HG02943 (cell line): ENCODE results near the gene CCDC78.

Experiments
- ATAC-seq: cut with Tn5 transposase; IDR thresholded peaks from one replicate; pipeline ENCODE4 v1.9.1; 2021; ENCODE audit warnings: mild to moderate bottlenecking, low read depth, moderate library complexity; ENCODE audit not compliant: unreplicated experiment

CCDC78 gene

DNA sequence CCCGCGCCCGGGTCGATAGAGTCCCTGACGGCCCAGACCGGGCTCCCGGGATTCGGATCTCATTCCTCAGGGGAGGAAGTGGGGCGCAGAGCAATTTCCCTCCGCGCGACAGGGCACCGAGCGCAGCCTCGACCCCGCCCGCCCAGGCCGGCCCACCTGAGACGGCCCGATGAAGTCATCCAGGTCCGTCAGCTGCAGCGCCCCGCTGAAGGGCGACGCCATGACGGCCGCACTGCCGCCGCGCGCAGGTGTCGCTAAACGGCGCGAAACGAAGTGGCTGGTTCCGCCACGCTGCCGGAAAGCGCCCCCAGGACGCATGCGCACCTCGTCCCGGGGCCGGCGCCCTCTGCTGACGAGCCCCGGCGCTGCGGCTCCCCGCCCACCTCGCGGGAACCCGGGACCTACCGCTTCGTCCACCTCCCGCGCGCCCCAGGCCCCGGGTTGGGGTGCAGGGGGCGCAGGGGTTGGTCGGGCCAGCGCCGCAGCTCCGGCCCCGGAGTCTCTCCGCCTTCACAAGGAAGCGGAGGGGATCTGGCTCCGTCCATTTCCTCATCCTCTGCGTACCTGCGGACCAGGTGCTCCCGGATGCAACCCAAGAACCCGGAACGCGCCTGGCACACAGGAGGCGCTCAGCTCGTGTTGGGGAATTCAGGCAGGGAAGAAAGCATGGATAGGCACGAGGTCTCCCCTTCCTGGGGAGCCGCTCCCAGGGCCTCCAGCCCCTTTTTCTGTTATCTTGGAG, 14.7 kb upstream of the CCDC78 start, which contains the start of gene CIAO3:
CIAO3 (minus strand) TSS at position 234 of the 742 bp plus-strand sequence; CDS start at position 222, 12 bp downstream.
- ATAC-seq = peak; percentile 75

DNA sequence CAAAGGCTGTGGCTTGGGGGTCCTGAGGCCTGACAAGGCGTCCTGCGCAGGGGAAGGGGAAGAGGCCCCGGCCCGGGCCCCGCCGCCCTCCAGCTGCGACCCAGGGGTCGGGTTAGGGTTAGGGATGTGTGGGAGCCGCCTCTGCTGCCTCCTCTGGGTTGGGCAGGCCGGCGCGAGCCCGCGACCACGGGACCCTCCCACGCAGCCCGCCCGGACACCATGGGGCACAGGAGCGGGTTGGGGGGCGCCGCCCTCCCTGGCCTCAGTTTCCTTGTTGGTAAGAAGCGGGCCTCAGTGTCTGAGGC, 14.2 kb upstream of the CCDC78 start:
- no peak for ATAC-seq

DNA sequence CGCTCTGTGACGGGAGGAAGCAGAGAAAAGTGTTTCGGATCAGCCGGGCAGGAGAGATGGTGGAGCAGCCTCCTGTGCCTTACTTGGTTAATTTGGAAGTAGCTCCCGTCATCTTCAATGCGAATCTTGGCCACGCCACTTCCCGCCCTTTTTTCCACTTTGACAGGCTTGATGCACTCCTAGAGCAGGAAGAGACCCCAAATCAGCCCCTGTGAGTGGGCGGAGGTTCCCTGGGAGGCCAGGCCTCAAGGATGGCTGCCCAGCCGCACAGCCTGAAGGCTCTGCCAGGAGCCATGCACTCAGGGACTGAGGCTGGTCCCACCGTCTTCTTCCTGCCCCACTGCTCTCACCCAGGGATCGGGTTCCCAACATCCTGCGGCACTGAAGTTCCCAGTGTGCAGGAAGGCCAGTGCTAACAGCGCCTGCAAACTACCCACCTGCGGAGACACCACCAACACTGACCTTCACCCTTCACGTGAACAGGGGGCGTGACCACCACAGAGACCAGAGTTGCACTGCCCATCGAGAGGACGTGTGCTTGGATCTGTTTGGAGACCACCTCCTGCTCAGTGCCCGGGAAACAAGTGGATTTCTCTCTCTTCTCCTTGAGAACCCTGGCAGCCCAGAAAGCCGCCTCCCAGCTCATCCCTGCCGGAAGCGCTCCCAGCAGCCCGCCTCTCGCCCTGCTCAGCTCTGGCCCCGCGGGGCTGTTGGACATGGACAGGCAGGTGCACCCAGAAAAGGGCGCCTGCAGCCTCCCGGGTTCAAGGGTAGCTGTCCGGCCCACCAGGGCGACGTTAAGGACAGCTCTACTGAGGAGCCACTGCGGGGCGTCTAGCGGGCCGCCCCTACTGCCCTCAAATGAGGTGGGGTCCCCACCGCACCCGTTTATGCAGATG, 13.6 kb upstream of the CCDC78 start:
- no peak for ATAC-seq

DNA sequence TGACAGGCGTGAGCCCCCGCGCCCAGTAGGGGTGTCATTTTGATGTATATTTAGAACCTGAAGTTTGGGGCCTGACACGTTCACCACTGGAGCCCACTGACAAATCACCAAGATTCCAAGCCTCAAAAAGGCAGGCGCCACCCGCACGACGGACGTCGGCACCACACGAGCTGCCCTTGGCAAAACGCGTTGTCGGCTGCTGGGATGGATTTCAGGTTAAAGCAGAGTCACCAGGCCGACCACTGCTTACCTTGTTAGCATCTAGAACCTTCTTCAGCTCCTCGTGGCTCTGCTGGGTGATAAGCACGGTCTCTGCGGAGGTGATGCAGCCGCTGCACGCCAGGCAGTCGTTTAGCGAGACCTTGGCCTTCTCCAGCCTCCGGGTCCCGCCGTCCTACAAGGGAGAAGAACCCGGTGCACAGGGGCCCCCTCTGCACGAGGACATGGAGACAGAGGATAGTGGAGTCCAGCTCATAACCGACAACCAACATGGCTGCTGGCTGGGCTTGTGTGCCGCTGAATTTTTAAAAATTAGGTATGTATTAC, 10.8 kb upstream of the CCDC78 start:
- no peak for ATAC-seq

DNA sequence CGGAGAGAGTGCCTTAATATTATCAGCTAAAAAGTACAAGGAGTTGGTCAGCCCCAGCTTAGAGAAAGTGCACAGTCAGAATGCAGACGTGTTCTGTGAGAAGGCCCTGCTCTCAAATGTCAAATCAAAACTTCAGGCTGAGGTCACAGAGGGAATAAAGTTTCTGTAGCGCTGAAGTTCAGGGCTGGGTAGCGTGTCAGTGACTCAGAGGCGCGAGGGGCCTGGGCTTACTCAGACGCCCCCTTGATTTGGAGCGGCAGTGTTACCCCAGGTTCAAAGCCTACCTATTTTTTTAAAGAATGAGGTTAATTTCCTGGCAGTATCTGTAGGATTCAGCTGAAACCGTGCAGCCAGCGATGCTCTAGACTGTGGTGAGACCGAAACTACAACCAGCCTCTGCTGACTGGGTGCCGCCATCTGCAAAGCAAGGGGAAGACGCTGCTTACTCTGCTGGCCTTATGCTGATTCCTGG, 9.8 kb upstream of the CCDC78 start:
- no peak for ATAC-seq

DNA sequence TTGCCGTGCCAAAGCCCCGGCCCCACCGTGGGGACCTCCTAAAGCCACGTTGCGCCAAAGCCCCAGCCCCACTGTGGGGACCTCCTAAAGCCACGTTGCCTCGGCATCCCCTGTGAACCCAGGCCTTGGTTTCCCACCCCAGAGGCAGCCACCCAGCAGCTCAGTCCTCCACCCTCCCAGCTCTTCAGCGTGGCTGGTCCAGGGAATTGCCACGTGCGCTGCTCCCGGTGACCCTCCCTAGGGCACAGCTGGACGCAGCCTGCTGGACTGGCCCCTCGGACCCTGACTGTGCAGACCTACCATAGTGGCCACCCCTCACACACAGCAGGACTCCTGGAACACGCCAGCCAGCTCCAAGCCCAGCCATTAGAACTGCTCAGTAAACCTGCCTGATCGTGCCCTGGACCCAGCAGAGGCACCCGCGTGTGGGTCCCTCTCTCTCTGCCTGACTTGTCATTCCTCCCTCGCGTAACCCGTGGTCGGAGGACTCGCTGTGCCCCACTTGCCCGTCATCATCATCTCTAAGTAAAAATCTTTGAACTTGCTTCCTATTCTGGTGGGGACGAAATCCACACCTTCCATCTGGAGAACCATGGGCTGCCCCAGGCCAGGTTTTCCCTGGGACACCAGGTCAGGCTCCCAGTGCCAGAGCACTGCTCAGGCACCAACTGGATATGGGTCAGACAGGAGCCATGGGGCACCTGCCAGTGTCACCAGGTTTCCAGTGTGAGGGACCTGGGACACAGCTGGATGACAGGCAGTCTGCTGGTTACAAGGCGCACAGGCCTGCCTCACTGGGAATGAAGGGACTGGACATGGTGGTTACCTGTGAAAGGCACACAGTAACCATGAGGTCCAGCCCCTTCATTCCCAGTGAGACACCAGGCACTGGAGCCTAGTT, 9.0 kb upstream of the CCDC78 start:
- ATAC-seq = no peak

DNA sequence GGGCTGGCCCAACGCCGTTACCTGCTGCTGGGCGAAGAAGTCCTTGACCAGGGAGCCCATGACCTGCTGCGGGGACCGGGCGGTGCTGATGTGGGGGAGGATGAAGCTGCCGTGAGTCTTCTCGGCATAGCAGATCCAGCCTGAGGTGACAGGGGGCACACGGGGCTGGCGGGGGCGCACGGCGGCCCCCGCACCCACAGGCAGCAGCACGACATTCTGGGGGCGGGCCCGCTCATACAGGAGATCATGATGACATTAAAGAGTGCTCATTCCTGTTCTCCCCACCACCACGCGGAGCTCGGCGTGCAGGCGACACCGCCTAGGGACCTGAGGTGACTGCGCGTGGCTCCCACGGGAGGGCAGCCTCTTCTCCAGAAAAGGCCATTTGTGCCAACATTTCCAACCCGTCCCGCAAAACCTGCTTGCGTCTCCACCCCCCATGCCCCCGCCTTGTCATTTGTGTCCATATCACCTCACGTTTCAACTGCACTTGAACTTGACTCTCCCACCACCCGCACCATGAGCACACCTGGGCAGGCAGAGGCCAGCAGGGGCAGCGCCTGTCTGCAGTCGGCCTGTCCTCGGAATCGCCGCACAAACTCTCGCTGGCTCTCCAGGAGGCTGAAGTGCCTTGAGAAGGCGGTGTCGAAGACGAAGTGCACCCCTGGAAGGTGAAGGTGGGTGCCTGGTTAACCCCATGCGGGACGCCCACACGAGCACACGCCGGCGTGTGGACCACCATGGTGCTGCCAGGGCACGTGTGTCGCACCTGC, 8.2 kb upstream of the CCDC78 start:
- ATAC-seq = no peak

DNA sequence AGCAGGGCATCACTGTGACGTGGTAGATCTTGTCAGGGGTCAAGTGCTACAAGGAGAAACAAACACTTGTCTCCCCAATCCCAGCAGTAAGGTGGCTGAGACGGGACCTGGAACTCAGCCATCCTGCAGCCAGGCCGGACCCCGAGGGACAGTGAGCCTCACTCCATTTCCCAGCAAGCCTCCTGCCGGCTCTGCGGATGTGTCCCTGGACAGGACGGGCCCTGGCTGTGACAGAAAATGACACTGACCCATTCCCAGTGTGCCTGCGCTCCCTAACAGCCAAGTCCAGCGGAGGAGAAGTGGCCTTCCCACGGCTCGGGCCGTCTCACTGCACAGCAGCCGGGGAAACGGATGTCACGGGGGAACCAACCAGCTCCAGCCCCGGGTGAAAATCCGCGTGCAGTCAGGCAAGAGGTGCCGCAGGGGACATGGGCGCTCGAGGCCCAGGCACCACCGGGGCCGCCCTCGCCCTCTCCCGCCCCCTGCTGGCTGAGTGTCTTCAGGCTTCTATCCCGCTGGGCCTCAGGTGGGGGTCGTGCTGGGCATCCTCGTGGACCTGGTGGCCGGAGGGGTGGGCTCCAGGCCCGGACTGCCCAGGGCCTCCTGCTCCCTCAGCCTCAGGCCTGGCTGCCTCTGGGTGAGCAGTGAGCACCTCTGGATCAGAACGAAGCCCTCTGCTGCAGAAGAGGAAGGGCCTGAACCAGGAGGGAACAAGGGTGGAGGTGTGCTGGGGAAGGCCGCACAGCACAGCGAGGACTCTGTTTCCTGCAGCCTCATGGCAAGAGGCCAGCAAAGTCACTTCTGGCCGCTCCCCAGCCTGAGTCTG, 7.4 kb upstream of the CCDC78 start:
- ATAC-seq = no peak

DNA sequence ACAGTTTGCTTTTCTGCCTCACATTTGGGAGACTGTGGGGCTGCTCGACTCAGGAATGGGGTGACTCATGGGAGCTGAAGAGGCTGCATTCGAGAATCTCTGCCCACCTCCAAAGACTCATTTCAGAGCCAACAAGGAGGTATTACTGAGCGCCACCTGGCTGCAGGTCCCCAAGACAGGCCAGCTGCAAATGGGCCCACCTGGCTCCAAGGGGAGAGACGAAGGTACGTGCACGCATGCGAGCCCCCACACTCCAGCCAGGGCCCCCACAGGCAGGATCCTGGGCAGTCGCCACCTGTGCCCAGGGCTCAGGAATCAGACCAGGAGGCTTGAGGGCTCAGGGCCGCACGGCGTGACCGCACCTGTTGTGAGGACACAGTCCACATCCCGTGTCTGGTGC, 6.7 kb upstream of the CCDC78 start:
- no peak for ATAC-seq

DNA sequence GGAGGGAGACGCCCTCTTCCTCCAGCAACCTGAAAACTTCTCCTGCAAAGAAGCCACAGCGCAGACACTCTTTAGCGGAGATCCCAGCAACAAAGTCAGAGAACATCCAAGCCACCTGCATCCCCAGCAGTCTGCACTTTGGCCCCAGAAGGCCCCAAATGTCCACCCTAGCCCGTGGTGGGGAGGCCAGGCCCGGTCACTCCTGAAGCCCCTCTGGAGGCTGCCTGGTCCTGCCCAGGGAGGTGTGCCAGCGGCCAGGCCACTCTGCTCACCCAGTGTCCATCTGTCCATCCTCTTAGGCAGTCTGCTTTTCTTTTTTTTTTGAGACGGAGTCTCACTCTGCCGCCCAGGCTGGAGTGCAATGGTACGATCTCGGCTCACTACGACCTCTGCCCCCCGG, 6.1 kb upstream of the CCDC78 start:
- no peak for ATAC-seq

DNA sequence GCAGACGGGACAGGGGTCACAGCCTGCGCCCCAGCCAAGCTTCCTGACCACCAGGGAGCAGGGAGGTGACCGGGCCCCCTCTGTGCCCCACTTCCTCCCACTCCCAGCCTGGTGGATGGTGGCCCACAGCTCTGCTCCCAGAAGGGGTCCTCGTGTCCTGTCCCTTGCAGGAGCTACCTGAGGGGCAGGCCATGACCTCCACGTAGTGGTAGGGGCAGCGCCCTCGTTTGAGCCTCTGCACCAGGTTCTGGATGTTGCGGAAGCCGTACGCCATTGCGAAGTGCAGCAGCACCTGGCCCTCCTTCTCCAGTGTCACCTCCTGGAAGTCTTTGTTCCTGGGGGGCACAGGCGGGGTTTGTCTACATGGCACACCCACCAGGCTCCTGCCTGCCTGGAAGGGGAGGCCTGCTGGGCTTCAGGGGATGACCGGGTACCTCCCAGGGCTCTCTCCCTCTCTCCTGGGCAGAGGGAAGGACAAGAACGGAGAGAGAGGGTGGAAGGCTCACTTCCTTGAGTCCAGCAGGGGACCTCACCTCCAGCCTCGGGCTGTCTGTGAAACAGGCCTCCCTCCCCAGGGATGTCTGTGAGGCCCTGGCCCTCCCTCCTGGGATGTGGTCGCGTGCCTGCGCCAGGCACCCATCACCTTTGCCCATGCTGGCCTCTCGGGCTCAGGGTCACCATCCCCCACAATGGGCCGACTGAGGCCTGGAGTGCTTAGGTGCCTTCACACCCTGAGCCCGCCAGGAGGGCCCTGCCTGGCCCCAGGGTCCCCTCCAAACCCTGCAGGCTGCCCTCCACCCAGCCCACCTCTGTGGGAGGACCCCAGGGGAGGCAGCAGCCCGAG, 4.6 kb upstream of the CCDC78 start:
- no peak for ATAC-seq

DNA sequence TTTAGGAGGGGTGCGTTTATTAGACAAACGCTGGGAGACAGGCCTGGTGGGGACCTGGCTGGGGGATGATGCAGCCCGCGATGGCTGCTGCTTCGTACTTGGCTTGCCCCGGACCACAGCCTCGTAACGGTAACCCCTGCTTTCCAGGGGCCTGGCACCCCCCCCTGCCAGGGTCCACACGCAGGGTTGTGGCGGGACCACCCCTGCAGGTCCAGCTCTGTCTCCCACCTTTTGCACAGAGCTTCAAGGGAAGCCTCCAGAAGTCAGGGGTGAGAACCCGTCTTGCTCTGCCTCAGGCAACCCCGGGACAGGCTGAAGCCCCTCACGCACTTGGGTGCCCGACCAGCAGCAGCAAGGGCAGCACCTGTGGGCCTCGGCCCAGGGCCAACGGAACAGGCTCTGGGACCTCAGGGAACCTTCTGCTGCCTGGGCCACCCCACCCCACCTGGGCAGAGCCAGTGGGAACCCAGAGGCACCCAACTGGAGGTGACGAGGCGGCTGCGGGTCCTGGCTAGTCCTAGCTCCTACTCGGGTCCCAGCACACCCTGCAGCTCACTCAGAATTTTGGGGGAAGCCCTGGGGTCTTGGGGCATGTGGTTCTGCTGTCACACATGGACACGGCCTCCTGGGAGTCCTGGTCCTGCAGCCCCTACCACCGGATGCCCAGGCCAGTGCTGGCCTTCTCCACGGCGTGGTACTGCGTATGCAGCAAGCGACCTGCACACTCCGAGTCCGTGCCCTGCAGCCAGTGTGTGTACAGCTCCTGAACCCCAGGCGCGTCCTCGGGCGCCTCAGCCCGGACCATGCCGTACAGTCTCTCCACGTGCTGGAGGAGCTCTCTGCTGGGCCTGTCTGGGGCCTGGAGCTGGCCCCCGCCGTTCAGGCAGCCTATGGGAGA, 3.8 kb upstream of the CCDC78 start:
- ATAC-seq = no peak

DNA sequence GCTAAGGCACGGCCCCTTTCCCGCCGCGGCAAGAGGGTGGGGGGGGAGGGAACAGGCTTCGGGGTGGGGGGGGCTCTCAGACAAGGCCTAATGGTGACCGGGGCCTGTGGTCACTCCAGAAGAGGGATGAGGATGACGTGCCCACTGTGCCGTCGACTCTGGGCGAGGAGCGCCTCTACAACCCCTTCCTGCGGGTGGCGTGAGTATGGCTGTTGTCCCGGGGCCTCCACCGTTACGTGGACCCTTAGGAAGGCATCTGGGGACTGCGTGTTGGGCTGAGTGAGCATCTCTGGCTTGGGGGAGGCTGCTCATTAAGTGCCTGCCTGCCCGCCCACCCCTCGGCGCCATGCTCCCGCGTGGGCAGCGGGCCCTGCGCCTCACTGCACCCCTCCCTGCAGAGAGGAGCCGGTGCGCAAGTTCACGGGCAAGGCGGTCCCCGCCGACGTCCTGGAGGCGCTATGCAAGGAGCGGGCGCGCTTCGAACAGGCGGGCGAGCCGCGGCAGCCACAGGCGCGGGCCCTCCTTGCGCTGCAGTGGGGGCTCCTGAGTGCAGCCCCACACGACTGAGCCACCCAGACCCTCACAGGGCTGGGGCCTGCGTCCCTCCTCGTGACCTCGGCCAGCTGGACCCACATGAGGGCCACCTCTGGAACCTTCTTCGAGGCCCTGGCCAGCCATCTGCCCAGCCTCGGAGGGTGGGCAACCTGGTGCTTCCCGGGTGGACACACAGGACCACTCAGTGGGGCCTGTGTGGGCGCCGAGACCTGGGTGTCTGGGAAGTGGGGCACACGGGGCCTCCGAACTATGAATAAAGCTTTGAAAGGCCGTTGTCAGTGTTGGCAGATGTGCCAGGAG, 2.9 kb upstream of the CCDC78 start:
- ATAC-seq = no peak

DNA sequence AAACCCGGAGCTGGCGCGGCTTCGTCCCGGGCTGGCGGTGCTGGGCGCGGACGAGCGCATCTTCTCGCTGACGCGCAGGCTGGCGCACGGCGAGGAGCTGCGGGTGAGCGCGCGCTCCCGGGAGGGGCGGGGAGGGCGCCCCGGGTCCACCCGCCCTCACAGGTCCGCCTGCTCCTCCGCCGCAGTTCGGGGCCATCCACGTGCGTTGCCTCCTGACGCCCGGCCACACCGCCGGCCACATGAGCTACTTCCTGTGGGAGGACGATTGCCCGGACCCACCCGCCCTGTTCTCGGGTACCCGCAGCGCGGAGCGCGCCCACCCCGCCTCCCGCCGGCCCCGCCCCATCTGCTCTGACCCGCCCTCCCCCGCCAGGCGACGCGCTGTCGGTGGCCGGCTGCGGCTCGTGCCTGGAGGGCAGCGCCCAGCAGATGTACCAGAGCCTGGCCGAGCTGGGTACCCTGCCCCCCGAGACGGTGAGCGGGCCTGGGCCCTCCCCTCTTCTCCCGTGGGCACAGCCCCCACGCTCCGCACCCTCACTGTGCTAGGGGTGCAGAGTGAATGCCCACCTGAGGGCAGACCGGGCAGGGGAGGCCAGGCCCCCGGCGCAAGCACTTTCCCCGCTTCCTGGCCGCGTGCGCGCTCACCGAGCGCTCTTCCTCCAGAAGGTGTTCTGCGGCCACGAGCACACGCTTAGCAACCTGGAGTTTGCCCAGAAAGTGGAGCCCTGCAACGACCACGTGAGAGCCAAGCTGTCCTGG, 2.1 kb upstream of the CCDC78 start:
- no peak for ATAC-seq

DNA sequence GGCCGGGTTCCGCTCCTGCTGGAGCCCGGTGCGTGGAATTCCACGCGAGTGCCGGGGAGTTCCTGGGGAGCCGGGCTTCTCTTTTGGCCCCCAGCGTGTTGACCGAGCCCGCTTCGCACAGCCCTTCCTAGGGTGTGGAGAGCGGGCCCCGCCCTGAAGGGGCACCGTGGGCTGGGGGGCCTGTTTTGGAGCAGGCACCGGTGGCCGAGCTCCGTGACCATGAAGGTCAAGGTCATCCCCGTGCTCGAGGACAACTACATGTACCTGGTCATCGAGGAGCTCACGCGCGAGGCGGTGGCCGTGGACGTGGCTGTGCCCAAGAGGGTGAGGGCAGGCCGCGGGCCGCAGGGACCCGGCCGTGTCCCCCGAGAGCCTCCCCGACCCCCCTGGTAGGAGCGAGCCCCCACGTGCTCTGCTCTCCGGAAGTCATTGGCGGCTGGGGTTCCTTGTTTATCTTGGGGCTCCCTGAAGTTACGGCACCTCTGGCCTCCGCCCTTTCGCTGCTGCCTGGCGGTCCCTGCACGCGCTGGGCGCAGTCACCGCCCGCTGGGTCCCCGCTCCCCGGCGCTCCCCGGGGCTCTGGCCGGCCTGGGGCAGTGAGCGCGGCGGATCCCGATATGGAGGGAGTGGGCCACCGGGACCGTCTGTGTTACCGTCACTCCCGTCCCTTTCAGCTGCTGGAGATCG, 1.2 kb upstream of the CCDC78 start:
- no peak for ATAC-seq
